H1 (cell line): ENCODE results near the gene LSG1. TPM values are rescaled to one million over a fixed set of nuclear protein-coding genes. Genes with fewer than 3 reads are reported as not detected.

Source experiments
- CTCF ChIA-PET: fragments of 300-600 bp; sonication (Branson Sonifier 250); formaldehyde crosslinking; loops from one replicate; lab custom pipeline; 2021; ENCODE audit not compliant: partially characterized antibody; lab: Charles Lee
- POLR2A ChIA-PET: fragments of 300-600 bp; sonication (Branson Sonifier 250); formaldehyde crosslinking; loops from one replicate; lab custom pipeline; 2021; ENCODE audit warnings: inconsistent platforms; ENCODE audit not compliant: partially characterized antibody; lab: Charles Lee
- DNase-seq, 2 experiments: peaks; one replicate each; pipeline versions ENCODE4 v3.0.0 to v3.0.0-alpha.2; 2010 to 2022; ENCODE audit warnings: low spot score in 2 of 2, low read depth in 1 of 2, mixed read lengths in 1 of 2
- FAIRE-seq: peaks from 2 replicates; lab custom pipeline; 2011; peaks lifted over from hg19 to GRCh38; lab: Jason Lieb, UNC
- H2AFZ ChIP-seq: 2 replicates; pipeline ENCODE4 v1.8.1; 2012; ENCODE audit warnings: low read length, inconsistent platforms
- H2AK5ac ChIP-seq: 2 replicates; pipeline ENCODE4 v1.6.1; 2013; ENCODE audit warnings: low read depth, low read length
- H2BK120ac ChIP-seq: replicated peaks from 2 replicates; pipeline ENCODE3; 2013; ENCODE audit warnings: low read depth, low read length, inconsistent platforms
- H2BK12ac ChIP-seq: 2 replicates; pipeline ENCODE4 v1.6.1; 2013; ENCODE audit warnings: low read depth, low read length
- H2BK15ac ChIP-seq: 2 replicates; pipeline ENCODE4 v1.6.1; 2013; ENCODE audit warnings: low read length
- H2BK20ac ChIP-seq: 2 replicates; pipeline ENCODE4 v1.6.1; 2013; ENCODE audit warnings: low read length
- H2BK5ac ChIP-seq: 2 replicates; pipeline ENCODE4 v1.6.1; 2013; ENCODE audit warnings: low read depth, low read length
- H3K14ac ChIP-seq: 2 replicates; pipeline ENCODE4 v1.6.1; 2013; ENCODE audit warnings: inconsistent platforms; ENCODE audit not compliant: insufficient read length
- H3K18ac ChIP-seq: 2 replicates; pipeline ENCODE4 v1.6.1; 2013; ENCODE audit warnings: low read length; ENCODE audit errors: extremely low read depth
- H3K23ac ChIP-seq: 2 replicates; pipeline ENCODE4 v1.6.1; 2013; ENCODE audit warnings: inconsistent platforms; ENCODE audit not compliant: insufficient read length
- H3K23me2 ChIP-seq: 2 replicates; pipeline ENCODE4 v1.6.1; 2013; ENCODE audit warnings: low read depth, low read length
- H3K27ac ChIP-seq: 2 replicates; pipeline ENCODE4 v1.6.1; 2011; ENCODE audit warnings: low read depth, low read length, inconsistent platforms
- H3K27me3 ChIP-seq, 4 experiments: replicated peaks in 1 of 4; 1 replicate in 1 of 4; 2 replicates in 3 of 4; pipeline versions ENCODE4 v1.6.1 to v1.8.1; 2011 to 2013; ENCODE audit warnings: low read length in 3 of 4, mild to moderate bottlenecking in 3 of 4, inconsistent platforms in 2 of 4, mixed read lengths in 2 of 4, moderate library complexity in 1 of 4; ENCODE audit not compliant: control insufficient read depth in 3 of 4, insufficient read depth in 3 of 4; ENCODE audit errors: extremely low read depth in 1 of 4
- H3K36me3 ChIP-seq, 4 experiments: 2 replicates each; pipeline versions ENCODE4 v1.6.1 to v1.8.1; 2011 to 2013; ENCODE audit warnings: mild to moderate bottlenecking in 4 of 4, low read length in 3 of 4, moderate library complexity in 2 of 4, control low read depth in 1 of 4, inconsistent platforms in 1 of 4; ENCODE audit not compliant: insufficient read depth in 4 of 4, control insufficient read depth in 2 of 4
- H3K4ac ChIP-seq: replicated peaks from 2 replicates; pipeline ENCODE3; 2013; ENCODE audit warnings: low read length, low read depth, mixed read lengths, inconsistent platforms; ENCODE audit not compliant: insufficient read length
- H3K4me1 ChIP-seq, 4 experiments: replicated peaks in 1 of 4; 1 replicate in 1 of 4; 2 replicates in 3 of 4; pipeline versions ENCODE4 v1.6.1 to v1.8.1; 2011 to 2013; ENCODE audit warnings: low read length in 3 of 4, inconsistent platforms in 2 of 4, mixed read lengths in 1 of 4; ENCODE audit not compliant: insufficient read depth in 4 of 4, control insufficient read depth in 3 of 4
- H3K4me2 ChIP-seq, 2 experiments: 2 replicates each; pipeline versions ENCODE4 v1.6.1 to v1.8.1; 2011 to 2013; ENCODE audit warnings: low read depth in 2 of 2, low read length in 2 of 2, control low read depth in 1 of 2, inconsistent platforms in 1 of 2, mild to moderate bottlenecking in 1 of 2; ENCODE audit not compliant: insufficient read depth in 1 of 2
- H3K4me3 ChIP-seq, 4 experiments: fragments of 200-600, 300-600 bp in 1 of 4; sonication (generic), shearing (Covaris generic), sonication (Bioruptor Twin) in 1 of 4; 2 replicates each; pipeline versions ENCODE4 v1.5.1 to v1.8.1; 2011 to 2016; ENCODE audit warnings: low read length in 4 of 4, low read depth in 3 of 4, control low read depth in 2 of 4, inconsistent platforms in 2 of 4, mild to moderate bottlenecking in 2 of 4, mixed read lengths in 1 of 4, moderate library complexity in 1 of 4; ENCODE audit not compliant: insufficient read depth in 2 of 4; ENCODE audit errors: extremely low read depth in 1 of 4
- H3K56ac ChIP-seq: replicated peaks from 2 replicates; pipeline ENCODE3; 2013; ENCODE audit warnings: low read depth, mild to moderate bottlenecking, mixed read lengths, low read length, inconsistent platforms; ENCODE audit not compliant: insufficient read length
- H3K79me1 ChIP-seq: 2 replicates; pipeline ENCODE4 v1.6.1; 2013; ENCODE audit warnings: low read depth, low read length, control low read depth
- H3K79me2 ChIP-seq, 2 experiments: 2 replicates each; pipeline versions ENCODE4 v1.6.1 to v1.8.1; 2012 to 2013; ENCODE audit warnings: low read length in 2 of 2, mild to moderate bottlenecking in 2 of 2, inconsistent platforms in 1 of 2; ENCODE audit not compliant: insufficient read depth in 2 of 2, control insufficient read depth in 1 of 2
- H3K9ac ChIP-seq, 4 experiments: replicated peaks in 1 of 4; 1 replicate in 1 of 4; 2 replicates in 3 of 4; pipeline versions ENCODE4 v1.6.1 to v1.8.1; 2011 to 2013; ENCODE audit warnings: low read depth in 3 of 4, low read length in 3 of 4, control low read depth in 2 of 4, mild to moderate bottlenecking in 2 of 4, moderate library complexity in 2 of 4, inconsistent platforms in 1 of 4; ENCODE audit errors: extremely low read depth in 1 of 4
- H3K9me3 ChIP-seq, 2 experiments: 2 replicates each; pipeline versions ENCODE4 v1.6.1 to v1.8.1; 2012 to 2013; ENCODE audit warnings: mild to moderate bottlenecking in 2 of 2, moderate library complexity in 2 of 2, control low read depth in 1 of 2, inconsistent platforms in 1 of 2, low read depth in 1 of 2, low read length in 1 of 2, mixed read lengths in 1 of 2; ENCODE audit not compliant: insufficient read depth in 2 of 2
- H4K20me1 ChIP-seq, 2 experiments: replicated peaks in 1 of 2; 2 replicates each; pipeline versions ENCODE3 to v1.8.1; 2011 to 2013; ENCODE audit warnings: inconsistent platforms in 2 of 2, low read length in 2 of 2, mild to moderate bottlenecking in 1 of 2; ENCODE audit not compliant: insufficient read depth in 2 of 2, control insufficient read depth in 1 of 2
- H4K5ac ChIP-seq: 2 replicates; pipeline ENCODE4 v1.6.1; 2013; ENCODE audit warnings: low read length, low read depth, mixed read lengths, inconsistent platforms; ENCODE audit not compliant: insufficient read length
- H4K8ac ChIP-seq: 2 replicates; pipeline ENCODE4 v1.8.0; 2013; ENCODE audit warnings: mild to moderate bottlenecking, moderate library complexity, low read length, inconsistent platforms; ENCODE audit not compliant: insufficient read depth; ENCODE audit errors: extremely low read depth
- H4K91ac ChIP-seq: replicated peaks from 2 replicates; pipeline ENCODE3; 2013; ENCODE audit warnings: low read length, mixed read lengths, inconsistent platforms; ENCODE audit not compliant: insufficient read length
- BRCA1 ChIP-seq: IDR thresholded peaks from 2 replicates; pipeline ENCODE4 v1.6.1; 2012; ENCODE audit warnings: low read depth, low read length, improper control_type of control experiment
- CEBPB ChIP-seq: IDR thresholded peaks from 2 replicates; pipeline ENCODE4 v1.6.1; 2012; ENCODE audit warnings: low read depth, low read length
- CREB1 ChIP-seq: IDR thresholded peaks from 2 replicates; pipeline ENCODE4 v1.6.1; 2012; ENCODE audit warnings: inconsistent platforms
- GTF2F1 ChIP-seq: IDR thresholded peaks from 2 replicates; pipeline ENCODE4 v1.6.1; 2012; ENCODE audit warnings: low read depth, low read length, improper control_type of control experiment, borderline replicate concordance
- HDAC6 ChIP-seq: IDR thresholded peaks from one replicate; pipeline ENCODE4 v1.7.1; 2012; ENCODE audit warnings: low read depth, mild to moderate bottlenecking, inconsistent platforms, low read length, moderate library complexity
- JUN ChIP-seq: IDR thresholded peaks from 2 replicates; pipeline ENCODE4 v1.6.1; 2011; ENCODE audit warnings: low read depth, mild to moderate bottlenecking, improper control_type of control experiment, low read length
- POLR2AphosphoS5 ChIP-seq: IDR thresholded peaks from 2 replicates; pipeline ENCODE4 v1.6.1; 2011; ENCODE audit warnings: low read depth, low read length
- RAD21 ChIP-seq, 2 experiments: IDR thresholded peaks in 1 of 2; conservative IDR thresholded peaks in 1 of 2; 2 replicates each; pipeline ENCODE4 v1.6.1; 2011; ENCODE audit warnings: low read depth in 2 of 2, low read length in 2 of 2, improper control_type of control experiment in 1 of 2, inconsistent platforms in 1 of 2, mild to moderate bottlenecking in 1 of 2, moderate library complexity in 1 of 2
- RBBP5 ChIP-seq: IDR thresholded peaks from 2 replicates; pipeline ENCODE4 v1.7.1; 2012; ENCODE audit warnings: low read depth, mild to moderate bottlenecking, inconsistent platforms, low read length, moderate library complexity, borderline replicate concordance
- SAP30 ChIP-seq: fragments of 300-600 bp; sonication (generic); IDR thresholded peaks from 2 replicates; pipeline ENCODE4 v1.7.1; 2012; ENCODE audit warnings: low read length, moderate library complexity, mild to moderate bottlenecking, inconsistent platforms; ENCODE audit not compliant: insufficient read depth, insufficient replicate concordance
- TAF1 ChIP-seq: IDR thresholded peaks from 2 replicates; pipeline ENCODE4 v1.6.1; 2011; ENCODE audit warnings: mild to moderate bottlenecking, low read depth, low read length
- USF2 ChIP-seq: IDR thresholded peaks from 2 replicates; pipeline ENCODE4 v1.6.1; 2011; ENCODE audit warnings: low read length, improper control_type of control experiment
- WGBS, 2 experiments: shearing (Covaris generic) in 1 of 2; methylation state at CpG; one replicate each; pipeline versions ENCODE4 v1.1.6 to v1.1.7; 2013 to 2015; ENCODE audit warnings: low lambda C conversion rate in 2 of 2, mixed read lengths in 2 of 2, inconsistent platforms in 1 of 2, low coverage in 1 of 2, missing lambda C conversion rate in 1 of 2; ENCODE audit not compliant: insufficient replicate concordance in 2 of 2, insufficient coverage in 1 of 2, insufficient read length in 1 of 2; ENCODE audit errors: extremely low coverage in 1 of 2, missing lambda C conversion rate in 1 of 2; 5-methylcytosine and 5-hydroxymethylcytosine counted together
- polyA plus RNA-seq, 7 experiments: library from polyadenylated mRNA; depleted of rRNA in 3 of 7; stranded (reverse) in 5 of 7; unstranded in 2 of 7; fragments of >200 nt in 5 of 7; fragments of 200-250 nt in 2 of 7; gene quantifications; 1 replicate in 5 of 7; 2 replicates in 1 of 7; 4 replicates in 1 of 7; pipeline versions ENCODE4 v1.2.1 to v1.2.3, GENCODE V29; 2011 to 2013; ENCODE audit warnings: missing spikeins in 2 of 7, mixed read lengths in 2 of 7
- total RNA-seq: library from RNA; stranded (reverse); fragmentation: NEBNext Ultra II Directional; extraction: Animal tissue kit (Norgen Biotek cat#: 25700); gene quantifications from 2 replicates; pipeline ENCODE4 v1.2.1, GENCODE V29; 2021
- TF ChIP-seq, protein P1 (sequence below): IDR thresholded peaks from 2 replicates; pipeline ENCODE4 v1.6.1; 2011; ENCODE audit warnings: low read depth, mild to moderate bottlenecking, low read length; ENCODE audit not compliant: insufficient read depth

LSG1 gene
- total and polyA plus RNA-seq, 2 of the 8 experiments (the other 6 are each of a cell fraction or from before 2014, with no cell fraction given) = 23.7 to 47.6 TPM

DNA sequence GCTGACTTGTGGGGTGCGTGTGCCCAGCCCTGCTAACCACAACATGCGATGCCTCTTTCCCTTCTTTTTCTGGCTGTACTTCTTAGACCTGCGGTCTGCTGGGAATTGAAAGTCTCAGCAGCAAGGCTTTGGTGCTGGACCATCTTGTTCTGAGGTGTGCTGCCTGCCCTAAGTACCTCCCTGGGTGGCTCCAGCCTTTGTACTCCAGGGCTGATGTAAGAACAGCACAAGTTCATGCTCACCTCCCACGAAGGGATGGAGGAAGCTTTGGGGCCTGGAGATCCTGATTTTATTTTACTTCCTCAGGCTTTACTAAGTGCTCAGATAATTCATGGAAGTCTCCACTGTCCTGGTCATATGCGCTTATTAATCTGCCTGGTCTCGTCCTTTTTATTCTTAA, 42.6 kb upstream of the LSG1 start:
- Histone ChIP-seq H2AK5ac (no peak overlapping the region), H2BK12ac (no peak overlapping the region), H2BK5ac (no peak overlapping the region), H3K36me3 (no peaks in the 10 kb centered on the region), H3K56ac (no peak overlapping the region), H3K23me2 (no peaks in the 10 kb centered on the region), H4K8ac (no peak overlapping the region), H3K9me3 (no peaks in the 10 kb centered on the region), H4K91ac (no peak overlapping the region), H3K4me2 (no peak overlapping the region), H3K79me2 (no peaks in the 10 kb centered on the region), H3K4me3 (no peak overlapping the region), H4K5ac (no peak overlapping the region), H3K14ac (no peak overlapping the region), H2BK15ac (no peak overlapping the region), H3K27me3 (no peaks in the 10 kb centered on the region), H3K18ac (no peak overlapping the region), H2AFZ (no peak overlapping the region), H3K23ac (no peak overlapping the region), H3K4me1 (no peaks in the 10 kb centered on the region), H3K79me1 (no peaks in the 10 kb centered on the region), H3K4ac (no peak overlapping the region), H2BK120ac (no peak overlapping the region), H2BK20ac (no peak overlapping the region), H4K20me1 (no peaks in the 10 kb centered on the region), H3K27ac (no peak overlapping the region)
- FAIRE-seq (no peak), DNase-seq (no peak)
- ChIA-PET CTCF (interaction anchor here (0.7 kb wide), 1 partner anchor 32 kb away, joined by 3 read pairs; no protein-coding TSS in a partner anchor), POLR2A (interaction anchor here (1.8 kb wide), 1 partner anchor 29 kb away, joined by 4 read pairs; the partner anchor contains the start of gene FAM43A)
- WGBS, 2 experiments = 73% methylated on average over 6 of the region's 6 CpGs; no CpG with 5 or more reads in 1 of the 2 experiments
- TF ChIP-seq TAF1 = no peak
- no peak for TF ChIP-seq RBBP5
- TF ChIP-seq CREB1 = no peak
- TF ChIP-seq POLR2AphosphoS5 = no peak
- TF ChIP-seq, protein P1, sequence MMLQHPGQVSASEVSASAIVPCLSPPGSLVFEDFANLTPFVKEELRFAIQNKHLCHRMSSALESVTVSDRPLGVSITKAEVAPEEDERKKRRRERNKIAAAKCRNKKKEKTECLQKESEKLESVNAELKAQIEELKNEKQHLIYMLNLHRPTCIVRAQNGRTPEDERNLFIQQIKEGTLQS = no peak
- no peak for TF ChIP-seq USF2
- no peak for TF ChIP-seq HDAC6
- TF ChIP-seq CEBPB = no peak
- TF ChIP-seq SAP30 = no peak
- no peak for TF ChIP-seq RAD21 (IDR thresholded peaks at IDR 0.05 in 1 of 2, conservative IDR thresholded peaks at IDR 0.05 in 1 of 2; ENCODE audit: low read depth in 2 of 2, low read length in 2 of 2)
- no peak for TF ChIP-seq GTF2F1
- TF ChIP-seq JUN = no peak
- no peak for TF ChIP-seq BRCA1
- TF ChIP-seq, all 59 proteins: peak for 0
- H3K9ac ChIP-seq = no peak overlapping the region
